ENCODE results near the gene C16orf92.

DNA sequence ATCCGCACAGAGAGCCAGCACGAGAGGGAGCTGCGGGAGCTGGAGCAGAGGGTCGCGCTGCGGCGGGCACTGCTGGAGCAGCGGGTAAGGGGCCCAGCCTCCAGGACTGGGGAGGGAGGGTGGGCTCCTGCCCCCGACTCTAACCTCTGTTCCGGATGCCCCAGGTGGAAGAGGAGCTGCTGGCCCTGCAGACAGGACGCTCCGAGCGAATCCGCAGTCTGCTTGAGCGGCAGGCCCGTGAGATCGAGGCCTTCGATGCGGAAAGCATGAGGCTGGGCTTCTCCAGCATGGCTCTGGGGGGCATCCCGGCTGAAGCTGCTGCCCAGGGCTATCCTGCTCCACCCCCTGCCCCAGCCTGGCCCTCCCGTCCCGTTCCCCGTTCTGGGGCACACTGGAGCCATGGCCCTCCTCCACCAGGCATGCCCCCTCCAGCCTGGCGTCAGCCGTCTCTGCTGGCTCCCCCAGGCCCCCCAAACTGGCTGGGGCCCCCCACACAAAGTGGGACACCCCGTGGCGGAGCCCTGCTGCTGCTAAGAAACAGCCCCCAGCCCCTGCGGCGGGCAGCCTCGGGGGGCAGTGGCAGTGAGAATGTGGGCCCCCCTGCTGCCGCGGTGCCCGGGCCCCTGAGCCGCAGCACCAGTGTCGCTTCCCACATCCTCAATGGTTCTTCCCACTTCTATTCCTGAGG lies 32.0 kb upstream of the C16orf92 start:
- TF ChIP-seq POLR2AphosphoS5 (IDR thresholded peaks at IDR 0.05; ENCODE audit: low read depth): no peak
- TF ChIP-seq, protein P1, sequence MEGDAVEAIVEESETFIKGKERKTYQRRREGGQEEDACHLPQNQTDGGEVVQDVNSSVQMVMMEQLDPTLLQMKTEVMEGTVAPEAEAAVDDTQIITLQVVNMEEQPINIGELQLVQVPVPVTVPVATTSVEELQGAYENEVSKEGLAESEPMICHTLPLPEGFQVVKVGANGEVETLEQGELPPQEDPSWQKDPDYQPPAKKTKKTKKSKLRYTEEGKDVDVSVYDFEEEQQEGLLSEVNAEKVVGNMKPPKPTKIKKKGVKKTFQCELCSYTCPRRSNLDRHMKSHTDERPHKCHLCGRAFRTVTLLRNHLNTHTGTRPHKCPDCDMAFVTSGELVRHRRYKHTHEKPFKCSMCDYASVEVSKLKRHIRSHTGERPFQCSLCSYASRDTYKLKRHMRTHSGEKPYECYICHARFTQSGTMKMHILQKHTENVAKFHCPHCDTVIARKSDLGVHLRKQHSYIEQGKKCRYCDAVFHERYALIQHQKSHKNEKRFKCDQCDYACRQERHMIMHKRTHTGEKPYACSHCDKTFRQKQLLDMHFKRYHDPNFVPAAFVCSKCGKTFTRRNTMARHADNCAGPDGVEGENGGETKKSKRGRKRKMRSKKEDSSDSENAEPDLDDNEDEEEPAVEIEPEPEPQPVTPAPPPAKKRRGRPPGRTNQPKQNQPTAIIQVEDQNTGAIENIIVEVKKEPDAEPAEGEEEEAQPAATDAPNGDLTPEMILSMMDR (IDR thresholded peaks at IDR 0.05; ENCODE audit: insufficient read depth, low read length): no peak
- TF ChIP-seq, protein P2, sequence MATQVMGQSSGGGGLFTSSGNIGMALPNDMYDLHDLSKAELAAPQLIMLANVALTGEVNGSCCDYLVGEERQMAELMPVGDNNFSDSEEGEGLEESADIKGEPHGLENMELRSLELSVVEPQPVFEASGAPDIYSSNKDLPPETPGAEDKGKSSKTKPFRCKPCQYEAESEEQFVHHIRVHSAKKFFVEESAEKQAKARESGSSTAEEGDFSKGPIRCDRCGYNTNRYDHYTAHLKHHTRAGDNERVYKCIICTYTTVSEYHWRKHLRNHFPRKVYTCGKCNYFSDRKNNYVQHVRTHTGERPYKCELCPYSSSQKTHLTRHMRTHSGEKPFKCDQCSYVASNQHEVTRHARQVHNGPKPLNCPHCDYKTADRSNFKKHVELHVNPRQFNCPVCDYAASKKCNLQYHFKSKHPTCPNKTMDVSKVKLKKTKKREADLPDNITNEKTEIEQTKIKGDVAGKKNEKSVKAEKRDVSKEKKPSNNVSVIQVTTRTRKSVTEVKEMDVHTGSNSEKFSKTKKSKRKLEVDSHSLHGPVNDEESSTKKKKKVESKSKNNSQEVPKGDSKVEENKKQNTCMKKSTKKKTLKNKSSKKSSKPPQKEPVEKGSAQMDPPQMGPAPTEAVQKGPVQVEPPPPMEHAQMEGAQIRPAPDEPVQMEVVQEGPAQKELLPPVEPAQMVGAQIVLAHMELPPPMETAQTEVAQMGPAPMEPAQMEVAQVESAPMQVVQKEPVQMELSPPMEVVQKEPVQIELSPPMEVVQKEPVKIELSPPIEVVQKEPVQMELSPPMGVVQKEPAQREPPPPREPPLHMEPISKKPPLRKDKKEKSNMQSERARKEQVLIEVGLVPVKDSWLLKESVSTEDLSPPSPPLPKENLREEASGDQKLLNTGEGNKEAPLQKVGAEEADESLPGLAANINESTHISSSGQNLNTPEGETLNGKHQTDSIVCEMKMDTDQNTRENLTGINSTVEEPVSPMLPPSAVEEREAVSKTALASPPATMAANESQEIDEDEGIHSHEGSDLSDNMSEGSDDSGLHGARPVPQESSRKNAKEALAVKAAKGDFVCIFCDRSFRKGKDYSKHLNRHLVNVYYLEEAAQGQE (IDR thresholded peaks at IDR 0.05; ENCODE audit: insufficient replicate concordance, low read depth): no peak
- TF ChIP-seq GABPA (IDR thresholded peaks at IDR 0.05; ENCODE audit: low read depth): no peak

All from HL-60 (cell line).